ENCODE results near the gene SKIC8.

- TF ChIP-seq CTCF (IDR thresholded peaks at IDR 0.05) (no peak), POLR2A (IDR thresholded peaks at IDR 0.05) (no peak)
Measured at GRCh38 chr15:78243058-78243457, 56.4 kb downstream of the SKIC8 start.
